IPS-20b (cell line): ENCODE measurements around the gene ZNF620.

Experiments
- H3K27ac ChIP-seq: one replicate; pipeline ENCODE4 v1.5.1; 2013; ENCODE audit warnings: low read length
- H3K27me3 ChIP-seq: 2 replicates; pipeline ENCODE4 v1.6.1; 2013; ENCODE audit warnings: mild to moderate bottlenecking, low read length, inconsistent platforms; ENCODE audit not compliant: insufficient read depth
- H3K36me3 ChIP-seq: 2 replicates; pipeline ENCODE4 v1.6.1; 2013; ENCODE audit warnings: low read depth, mild to moderate bottlenecking, inconsistent platforms, low read length, moderate library complexity; ENCODE audit not compliant: insufficient read depth
- H3K4me1 ChIP-seq: 2 replicates; pipeline ENCODE4 v1.6.1; 2013; ENCODE audit warnings: mild to moderate bottlenecking, control low read depth, inconsistent platforms, low read length, moderate library complexity; ENCODE audit not compliant: insufficient read depth
- H3K4me3 ChIP-seq: 2 replicates; pipeline ENCODE4 v1.5.1; 2013; ENCODE audit warnings: mild to moderate bottlenecking, low read length, inconsistent platforms
- H3K9ac ChIP-seq: 2 replicates; pipeline ENCODE4 v1.6.1; 2013; ENCODE audit warnings: low read depth, mild to moderate bottlenecking, inconsistent platforms, low read length, moderate library complexity
- H3K9me3 ChIP-seq: 2 replicates; pipeline ENCODE4 v1.6.1; 2013; ENCODE audit warnings: mild to moderate bottlenecking, low read depth, low read length, inconsistent platforms; ENCODE audit not compliant: insufficient read depth

Gene ZNF620

DNA sequence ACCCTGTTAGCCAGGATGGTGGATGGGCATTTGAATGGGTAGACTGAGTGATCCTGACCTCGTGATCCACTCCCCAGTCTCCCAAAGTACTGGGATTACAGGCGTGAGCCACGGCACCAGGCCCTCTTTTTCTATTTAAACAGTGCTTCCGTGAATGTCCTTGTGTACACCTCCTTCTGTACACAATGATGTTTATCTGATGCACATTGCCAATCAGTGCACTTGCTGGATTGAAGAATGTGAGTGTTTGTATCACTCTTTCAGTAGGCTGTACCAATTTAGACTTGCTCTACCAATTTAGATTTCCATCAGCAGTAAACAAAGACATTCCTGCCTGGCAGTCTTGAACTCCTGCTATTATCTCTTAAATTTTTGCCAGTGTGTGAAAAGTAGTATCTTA is 37.8 kb upstream of the ZNF620 start:
- Histone ChIP-seq H3K4me3 (no peak overlapping the region), H3K27me3 (no peaks in the 10 kb centered on the region), H3K27ac (no peak overlapping the region), H3K36me3 (peaks cover 32% of the 10 kb centered on the region), H3K9ac (no peak overlapping the region), H3K4me1 (no peaks in the 10 kb centered on the region), H3K9me3 (no peaks in the 10 kb centered on the region)

DNA sequence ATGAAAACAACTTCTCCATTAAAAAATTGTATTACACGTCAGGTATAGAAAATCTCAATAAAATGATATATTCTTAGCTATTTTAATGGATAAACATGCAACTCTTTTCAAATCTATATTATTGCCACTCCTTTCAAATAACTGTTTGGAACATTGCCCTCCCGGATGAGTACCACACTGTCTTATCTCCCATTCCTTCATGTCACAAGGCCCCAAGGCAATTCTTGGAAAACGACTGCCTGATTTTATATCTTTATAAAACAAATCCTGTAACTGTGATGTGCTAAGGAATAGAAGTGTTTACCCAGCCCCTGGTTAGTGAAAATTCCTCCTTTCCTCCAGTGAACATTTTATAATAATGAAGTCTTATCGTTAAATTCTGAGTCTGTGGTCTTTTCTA is 35.1 kb upstream of the ZNF620 start:
- Histone ChIP-seq H3K9ac (no peak overlapping the region), H3K4me1 (no peaks in the 10 kb centered on the region), H3K27ac (no peak overlapping the region), H3K36me3 (peaks cover 5% of the 10 kb centered on the region; the same call in 1 of the 2 replicates), H3K4me3 (no peak overlapping the region), H3K9me3 (no peaks in the 10 kb centered on the region), H3K27me3 (no peaks in the 10 kb centered on the region)

DNA sequence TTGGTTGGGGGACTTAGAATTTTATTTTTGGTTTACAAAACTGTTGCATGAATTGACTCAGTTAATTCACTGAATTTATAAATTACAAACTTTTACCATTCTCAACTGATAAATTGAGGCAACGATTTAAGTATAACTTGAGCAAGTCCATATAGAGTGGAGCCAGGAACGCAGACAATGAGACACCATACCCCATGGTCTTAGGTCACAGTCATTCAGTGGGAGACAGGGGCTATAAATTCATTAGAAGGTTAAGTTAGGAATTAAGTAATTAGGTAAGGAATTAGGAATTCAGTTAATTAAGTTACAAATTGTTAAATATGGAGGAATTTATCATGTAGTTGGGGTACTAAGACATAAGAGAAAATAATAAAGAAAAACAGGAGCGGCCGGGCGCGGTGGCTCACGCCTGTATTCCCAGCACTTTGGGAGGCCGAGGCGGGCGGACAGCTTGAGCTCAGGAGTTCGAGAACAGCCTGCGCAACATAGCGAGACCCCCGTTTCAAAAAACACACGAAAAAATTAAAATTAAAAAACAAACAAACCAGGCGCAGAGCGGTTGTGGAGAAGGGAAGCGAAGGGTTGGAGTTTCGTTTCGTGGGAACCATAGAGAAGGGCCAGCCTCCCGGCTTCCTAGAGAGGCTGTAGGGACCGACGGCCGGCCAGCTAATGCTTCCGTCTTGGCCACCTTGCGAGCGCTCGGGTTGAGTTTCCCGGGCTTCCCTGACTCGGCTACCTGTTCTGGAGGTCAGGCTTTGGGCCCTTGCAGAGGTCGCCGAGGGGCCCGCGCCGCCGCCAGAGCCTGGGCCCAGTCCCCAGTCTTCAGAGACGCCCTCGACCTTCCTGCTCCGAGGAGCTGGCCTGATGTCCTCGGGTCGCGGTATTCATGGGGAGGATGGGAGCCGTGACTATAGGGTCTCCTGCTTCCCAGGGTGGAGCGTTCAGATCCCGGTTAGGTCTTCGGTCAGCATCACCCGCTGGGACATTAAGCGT is 29.1 kb upstream of the ZNF620 start, which contains the start of gene ZNF619:
TSS of gene ZNF619 (plus strand) at position 645 of the 993 bp plus-strand sequence. CDS start 858 bp downstream, outside the sequence.
- peak within 1 kb of the TSS; percentile 73; the same call in 1 of the 2 replicates for H3K9ac ChIP-seq
- H3K9me3 ChIP-seq: no peaks in the 10 kb centered on the region
- H3K27ac ChIP-seq: no peak within 1 kb of the TSS
- H3K36me3 ChIP-seq: no peaks in the 10 kb centered on the region
- peak within 1 kb of the TSS; percentile 73; the same call in 1 of the 2 replicates for H3K4me3 ChIP-seq
- no peaks in the 10 kb centered on the region for H3K27me3 ChIP-seq
- no peaks in the 10 kb centered on the region for H3K4me1 ChIP-seq

DNA sequence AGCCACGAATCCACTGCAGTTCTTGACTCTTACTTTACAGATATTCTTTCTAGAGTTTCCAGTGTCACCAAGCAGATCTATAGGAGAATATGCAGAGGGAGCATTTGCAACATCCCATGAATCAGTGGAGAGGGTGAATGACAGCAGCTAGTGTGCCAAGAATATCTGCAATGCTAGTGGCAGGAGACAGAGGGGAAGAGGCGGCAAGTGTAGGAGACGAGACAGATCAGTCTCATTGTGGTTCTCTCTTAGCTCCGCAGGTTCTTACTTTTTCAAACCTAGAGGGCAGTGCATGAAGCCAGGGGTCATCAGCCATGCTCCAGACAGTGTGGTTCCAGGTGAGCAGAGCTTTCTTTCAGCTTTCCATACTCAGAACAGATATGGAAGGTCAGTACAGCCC is 28.2 kb upstream of the ZNF620 start:
- H3K4me3 ChIP-seq: peak overlapping the region; percentile 73; the same call in 1 of the 2 replicates

DNA sequence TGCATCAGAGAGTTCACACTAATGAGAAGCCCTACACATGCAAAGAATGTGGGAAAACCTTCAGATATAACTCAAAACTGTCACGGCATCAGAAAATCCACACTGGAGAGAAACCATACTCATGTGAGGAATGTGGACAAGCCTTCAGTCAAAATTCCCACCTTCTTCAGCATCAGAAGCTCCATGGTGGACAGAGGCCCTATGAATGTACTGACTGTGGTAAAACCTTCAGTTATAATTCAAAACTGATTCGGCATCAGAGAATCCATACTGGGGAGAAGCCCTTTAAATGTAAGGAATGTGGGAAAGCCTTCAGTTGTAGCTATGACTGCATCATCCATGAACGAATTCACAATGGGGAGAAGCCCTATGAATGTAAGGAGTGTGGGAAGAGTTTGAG is 18.7 kb upstream of the ZNF620 start:
- no peak overlapping the region for H3K27ac ChIP-seq
- no peak overlapping the region for H3K9ac ChIP-seq
- peaks cover 16% of the 10 kb centered on the region for H3K9me3 ChIP-seq
- no peaks in the 10 kb centered on the region for H3K27me3 ChIP-seq
- no peak overlapping the region for H3K4me3 ChIP-seq
- H3K4me1 ChIP-seq: no peaks in the 10 kb centered on the region
- H3K36me3 ChIP-seq: peaks cover 13% of the 10 kb centered on the region; the same call in 1 of the 2 replicates

More for the DNA sequence above, 28.2 kb upstream of the ZNF620 start:
- no peak overlapping the region for H3K27ac ChIP-seq
- H3K9ac ChIP-seq: peak overlapping the region; percentile 73; the same call in 1 of the 2 replicates
- no peaks in the 10 kb centered on the region for H3K36me3 ChIP-seq
- H3K27me3 ChIP-seq: no peaks in the 10 kb centered on the region
- H3K4me1 ChIP-seq: no peaks in the 10 kb centered on the region
- no peaks in the 10 kb centered on the region for H3K9me3 ChIP-seq

DNA sequence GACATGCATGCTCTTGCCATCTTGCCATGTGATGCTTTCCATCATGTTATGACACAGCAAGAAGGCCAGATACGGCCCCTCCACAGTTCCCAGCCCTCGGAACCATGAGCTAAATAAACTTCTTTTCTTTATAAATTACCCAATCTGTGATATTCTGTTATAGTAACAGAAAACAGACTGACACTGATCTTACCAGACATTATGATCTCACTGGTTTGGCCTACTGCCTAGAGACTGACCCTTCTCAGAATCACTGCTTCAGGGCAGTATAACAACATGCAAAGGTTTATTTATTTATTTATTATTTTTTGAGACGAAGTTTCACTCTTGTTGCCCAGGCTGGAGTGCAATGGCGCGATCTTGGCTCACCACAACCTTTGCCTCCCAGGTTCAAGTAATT is 14.9 kb upstream of the ZNF620 start:
- H3K27me3 ChIP-seq: no peaks in the 10 kb centered on the region
- H3K4me1 ChIP-seq: 0 out of 2 replicates have a peak, but pooled peaks cover 2% of the 10 kb centered on the region
- H3K9ac ChIP-seq: no peak overlapping the region
- peaks cover 13% of the 10 kb centered on the region; the same call in 1 of the 2 replicates for H3K36me3 ChIP-seq
- H3K27ac ChIP-seq: no peak overlapping the region
- peaks cover 16% of the 10 kb centered on the region for H3K9me3 ChIP-seq
- H3K4me3 ChIP-seq: no peak overlapping the region

DNA sequence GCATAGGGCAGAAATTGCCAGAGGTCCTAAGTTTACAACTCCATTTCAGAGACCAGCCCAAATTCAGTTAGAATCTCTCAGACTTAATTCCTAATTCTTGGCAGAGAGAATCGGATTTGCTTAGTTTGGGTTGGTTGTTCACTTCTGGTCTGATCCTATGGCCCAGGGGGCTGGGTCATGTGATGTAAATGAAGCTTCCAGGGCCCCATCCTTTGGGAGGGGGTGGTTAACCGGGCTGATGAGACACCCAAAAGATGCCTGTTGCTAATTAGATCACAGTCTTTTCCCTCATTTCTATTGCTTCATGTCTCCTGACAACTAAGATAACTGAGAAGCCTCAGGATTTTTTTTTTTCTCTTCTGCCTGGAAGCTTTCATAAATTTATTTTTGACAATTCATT is 11.1 kb upstream of the ZNF620 start:
- no peaks in the 10 kb centered on the region for H3K9me3 ChIP-seq

DNA sequence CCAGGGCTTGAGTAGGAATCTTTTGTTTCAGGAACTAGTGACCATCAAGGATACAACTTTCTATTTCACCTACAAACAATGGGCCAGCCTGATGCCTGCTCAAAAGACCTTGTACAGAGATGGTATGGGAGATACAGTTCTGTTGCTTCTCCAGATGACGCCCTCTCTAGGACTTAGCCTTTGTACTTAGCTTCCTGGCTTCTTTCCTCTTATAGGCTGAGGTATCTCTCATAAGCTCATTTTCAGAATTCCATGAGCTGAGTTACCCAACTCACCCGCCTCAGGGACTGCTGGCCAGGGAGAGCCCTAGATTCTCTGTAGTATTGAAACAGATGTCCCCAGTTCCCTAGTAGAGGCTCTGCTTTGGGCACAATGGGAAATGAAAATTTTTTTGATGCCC is 8.6 kb upstream of the ZNF620 start:
- Histone ChIP-seq H3K27me3 (no peaks in the 10 kb centered on the region), H3K27ac (no peak overlapping the region), H3K9me3 (no peaks in the 10 kb centered on the region), H3K9ac (no peak overlapping the region), H3K4me1 (0 out of 2 replicates have a peak, but pooled peaks cover 2% of the 10 kb centered on the region), H3K4me3 (no peak overlapping the region), H3K36me3 (no peaks in the 10 kb centered on the region)

More for the DNA sequence above, 11.1 kb upstream of the ZNF620 start:
- no peak overlapping the region for H3K4me3 ChIP-seq
- no peaks in the 10 kb centered on the region for H3K27me3 ChIP-seq
- H3K27ac ChIP-seq: no peak overlapping the region
- H3K36me3 ChIP-seq: no peaks in the 10 kb centered on the region
- H3K4me1 ChIP-seq: 0 out of 2 replicates have a peak, but pooled peaks cover 2% of the 10 kb centered on the region
- no peak overlapping the region for H3K9ac ChIP-seq

DNA sequence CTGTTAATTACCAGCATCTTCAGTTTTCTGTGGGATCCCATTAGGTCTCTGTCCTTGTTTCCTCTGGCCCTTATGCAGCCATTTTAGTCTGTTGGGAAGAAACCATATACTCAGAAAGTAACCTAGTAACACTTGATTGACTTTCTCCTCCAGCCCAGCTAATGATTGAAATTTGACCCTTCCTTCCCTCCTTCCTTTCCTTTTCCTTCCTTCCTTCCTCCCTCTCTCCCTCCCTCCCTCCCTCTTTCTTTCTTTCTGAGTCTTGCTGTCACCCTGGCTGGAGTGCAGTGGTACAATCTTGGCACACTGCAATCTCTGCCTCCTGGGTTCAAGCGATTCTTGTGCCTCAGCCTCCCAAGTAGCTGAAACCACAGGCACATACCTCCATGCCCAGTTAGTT is 5.9 kb upstream of the ZNF620 start:
- H3K27me3 ChIP-seq: no peaks in the 10 kb centered on the region
- no peaks in the 10 kb centered on the region for H3K9me3 ChIP-seq
- no peaks in the 10 kb centered on the region for H3K4me1 ChIP-seq
- H3K27ac ChIP-seq: no peak overlapping the region
- H3K36me3 ChIP-seq: no peaks in the 10 kb centered on the region
- no peak overlapping the region for H3K9ac ChIP-seq
- no peak overlapping the region for H3K4me3 ChIP-seq

DNA sequence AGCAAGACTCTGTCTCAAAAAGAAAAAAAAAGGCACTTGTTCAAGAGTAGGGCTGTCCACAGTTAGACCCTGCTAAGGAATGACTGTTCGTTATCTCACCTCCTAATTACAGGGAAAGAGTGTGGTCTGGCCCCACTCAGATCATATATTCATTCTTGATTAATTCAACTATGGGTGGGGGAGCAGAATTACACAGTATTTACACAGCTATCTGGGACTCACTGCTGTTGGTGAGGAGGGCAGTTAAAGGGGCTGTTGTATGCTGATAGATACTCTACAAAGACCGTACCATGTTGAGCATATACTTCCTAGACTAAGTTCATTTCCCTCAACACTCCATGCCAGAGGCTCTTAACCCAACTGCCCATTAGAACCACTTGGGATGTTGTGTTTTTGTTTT is 3.8 kb upstream of the ZNF620 start:
- Histone ChIP-seq H3K4me3 (no peak overlapping the region), H3K9me3 (no peaks in the 10 kb centered on the region), H3K27me3 (no peaks in the 10 kb centered on the region), H3K27ac (no peak overlapping the region), H3K4me1 (0 out of 2 replicates have a peak, but pooled peaks cover 4% of the 10 kb centered on the region), H3K36me3 (no peaks in the 10 kb centered on the region), H3K9ac (no peak overlapping the region)

DNA sequence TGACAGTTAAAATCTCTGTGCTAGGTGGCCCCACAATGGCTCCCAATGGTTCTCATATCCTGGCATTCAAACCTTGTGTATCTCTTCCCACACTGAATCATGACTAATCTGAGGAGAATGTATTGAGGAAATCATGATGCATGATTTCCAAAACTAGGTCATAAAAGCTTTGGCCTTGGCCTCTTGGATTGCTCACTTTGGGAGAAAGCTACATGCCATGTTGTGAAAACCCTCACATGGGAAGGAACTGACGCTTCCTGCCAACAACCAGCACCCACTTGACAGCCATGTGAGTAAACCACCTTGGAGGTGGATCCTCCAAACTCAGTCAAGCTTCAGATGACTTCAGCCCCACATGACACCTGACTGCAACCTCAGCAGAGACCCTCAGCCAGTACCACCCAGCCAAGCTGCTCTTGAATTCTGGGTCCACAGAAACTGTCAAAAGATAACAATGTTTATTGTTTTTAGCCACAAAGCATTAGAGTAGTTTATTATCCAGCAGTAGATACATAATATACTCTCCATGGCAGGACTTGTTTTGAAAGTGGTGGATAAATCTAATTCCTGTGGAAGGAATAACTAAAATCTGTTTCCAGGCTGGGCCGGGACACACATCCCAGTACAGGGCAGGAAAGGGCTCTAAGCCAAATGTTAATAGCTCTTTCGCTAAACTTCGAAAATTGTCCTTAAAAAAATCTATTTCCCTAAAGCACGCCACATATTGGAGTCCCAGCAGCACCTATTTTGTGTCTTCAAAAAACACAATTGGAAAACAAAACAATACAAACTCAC is 1.0 kb upstream of the ZNF620 start:
- Histone ChIP-seq H3K4me3 (peak overlapping the region; percentile 95), H3K9ac (peak overlapping the region; percentile 91; the same call in 1 of the 2 replicates), H3K9me3 (no peaks in the 10 kb centered on the region), H3K27ac (no peak overlapping the region), H3K27me3 (no peaks in the 10 kb centered on the region), H3K36me3 (peaks cover 14% of the 10 kb centered on the region; the same call in 1 of the 2 replicates), H3K4me1 (0 out of 2 replicates have a peak, but pooled peaks cover 4% of the 10 kb centered on the region)
